Type B pancreatic cell (in vitro differentiated cells): Measurements from ENCODE around the gene RCBTB2. TPM values are rescaled to one million over a fixed set of nuclear protein-coding genes. Genes with fewer than 3 reads are reported as not detected.

Experiments used
- DNase-seq: peaks from one replicate; pipeline ENCODE4 v3.0.0; 2021; ENCODE audit warnings: mixed read lengths; ENCODE audit not compliant: unreplicated experiment; ENCODE audit errors: extremely low spot score
- H3K27ac Mint-ChIP-seq: 2 replicates; pipeline ENCODE4 v1.8.0; 2021; ENCODE audit warnings: mild to moderate bottlenecking, mixed read lengths
- H3K27me3 Mint-ChIP-seq: 2 replicates; pipeline ENCODE4 v1.8.0; 2021; ENCODE audit warnings: mixed read lengths
- H3K36me3 Mint-ChIP-seq: 2 replicates; pipeline ENCODE4 v1.8.0; 2021; ENCODE audit warnings: mixed read lengths
- H3K4me1 Mint-ChIP-seq: one replicate; pipeline ENCODE4 v1.8.0; 2021; ENCODE audit warnings: mixed read lengths; ENCODE audit not compliant: unreplicated experiment
- H3K4me3 Mint-ChIP-seq: 2 replicates; pipeline ENCODE4 v1.8.0; 2021; ENCODE audit warnings: mild to moderate bottlenecking, mixed read lengths
- H3K9me3 Mint-ChIP-seq: 2 replicates; pipeline ENCODE4 v1.8.0; 2021; ENCODE audit warnings: mixed read lengths
- CTCF ChIP-seq: fragments of 200-600 bp; sonication (generic); conservative IDR thresholded peaks from 2 replicates; pipeline ENCODE4 v1.5.0; 2021; ENCODE audit warnings: antibody characterized with exemption, mild to moderate bottlenecking
- total RNA-seq: library from RNA; stranded (reverse); gene quantifications from 2 replicates; pipeline ENCODE4 v1.2.1, GENCODE V29; 2021; ENCODE audit warnings: low replicate concordance

RCBTB2 gene
- total RNA-seq, 1 donor from 2014 or later, result 21.5 TPM

- Mint-ChIP-seq H3K4me1 (peaks cover 14% of the 10 kb centered on the region), H3K4me3 (no peak overlapping the region), H3K36me3 (no peaks in the 10 kb centered on the region), H3K9me3 (no peaks in the 10 kb centered on the region), H3K27ac (no peak overlapping the region), H3K27me3 (no peaks in the 10 kb centered on the region)
- no peak for TF ChIP-seq CTCF
- no peak for DNase-seq
These were observed 40.5 kb upstream of the RCBTB2 start for GRCh38 chr13:48573213-48574007.

GRCh38 chr13:48571126-48571913 lies 38.4 kb upstream of the RCBTB2 start:
- H3K9me3 Mint-ChIP-seq, result no peaks in the 10 kb centered on the region
- DNase-seq, result no peak
- H3K27ac Mint-ChIP-seq, result no peak overlapping the region
- H3K27me3 Mint-ChIP-seq, result no peaks in the 10 kb centered on the region
- TF ChIP-seq CTCF, result no peak
- no peak overlapping the region for H3K4me3 Mint-ChIP-seq
- H3K4me1 Mint-ChIP-seq, result peaks cover 24% of the 10 kb centered on the region
- no peaks in the 10 kb centered on the region for H3K36me3 Mint-ChIP-seq

GRCh38 chr13:48570216-48570828 lies 37.4 kb upstream of the RCBTB2 start:
- TF ChIP-seq CTCF, result no peak
- no peak for DNase-seq
- no peaks in the 10 kb centered on the region for H3K36me3 Mint-ChIP-seq
- H3K4me1 Mint-ChIP-seq, result peaks cover 24% of the 10 kb centered on the region
- H3K27ac Mint-ChIP-seq, result no peak overlapping the region
- H3K27me3 Mint-ChIP-seq, result no peaks in the 10 kb centered on the region
- no peaks in the 10 kb centered on the region for H3K9me3 Mint-ChIP-seq
- H3K4me3 Mint-ChIP-seq, result peak overlapping the region; percentile 34

GRCh38 chr13:48569104-48569666 lies 36.3 kb upstream of the RCBTB2 start:
- no peak overlapping the region for H3K4me3 Mint-ChIP-seq
- H3K4me1 Mint-ChIP-seq, result peaks cover 28% of the 10 kb centered on the region
- no peak overlapping the region for H3K27ac Mint-ChIP-seq
- H3K27me3 Mint-ChIP-seq, result no peaks in the 10 kb centered on the region
- H3K36me3 Mint-ChIP-seq, result no peaks in the 10 kb centered on the region
- DNase-seq, result no peak
- TF ChIP-seq CTCF, result no peak
- no peaks in the 10 kb centered on the region for H3K9me3 Mint-ChIP-seq

- Mint-ChIP-seq H3K4me3 (no peak overlapping the region), H3K4me1 (peaks cover 31% of the 10 kb centered on the region), H3K9me3 (no peaks in the 10 kb centered on the region), H3K27ac (no peak overlapping the region), H3K27me3 (no peaks in the 10 kb centered on the region), H3K36me3 (no peaks in the 10 kb centered on the region)
- no peak for TF ChIP-seq CTCF
- no peak for DNase-seq
These were observed 35.7 kb upstream of the RCBTB2 start for GRCh38 chr13:48568370-48569103.
